ENCODE measurements around the gene CDKN2AIP. TPM values are rescaled to one million over a fixed set of nuclear protein-coding genes. Genes with fewer than 3 reads are reported as not detected.

CDKN2AIP gene
- total and polyA plus RNA-seq, 2 of the 4 experiments (the other 2 are of a cell fraction), result 11.0 to 16.8 TPM

DNA sequence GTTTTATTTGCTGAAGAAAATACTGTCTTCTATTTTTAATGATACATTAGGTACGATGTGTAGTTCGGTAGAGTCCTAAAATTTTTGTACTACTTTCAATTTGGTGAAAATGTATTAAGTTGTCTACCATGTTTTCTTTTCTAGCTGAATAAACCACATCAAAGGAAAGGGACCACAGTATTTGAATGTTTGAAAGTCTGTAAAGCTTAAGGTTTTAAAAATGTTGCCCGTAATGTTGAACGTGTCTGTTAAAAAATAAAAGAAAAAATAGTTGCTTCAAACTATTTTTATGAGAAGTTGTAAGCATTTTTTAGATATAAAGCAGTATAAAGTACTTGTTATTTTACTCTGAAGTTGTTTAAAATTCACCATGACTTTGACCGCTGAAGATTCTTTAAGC, 3.2 kb downstream of the CDKN2AIP start:
- H3K56ac ChIP-seq (ENCODE audit: extremely low read depth, insufficient read depth, low read length), result no peak overlapping the region
- ATAC-seq (ENCODE audit: low read depth) (no peak), DNase-seq (no peak)
- H3K4me3 ChIP-seq (ENCODE audit: insufficient read depth, low read depth, low read length), result no peak overlapping the region
- H2BK15ac ChIP-seq (ENCODE audit: low read depth, low read length), result no peak overlapping the region
- H3K18ac ChIP-seq (ENCODE audit: low read depth, low read length), result no peak overlapping the region
- no peak overlapping the region for H4K5ac ChIP-seq (ENCODE audit: low read depth, low read length)
- no peak overlapping the region for H3K4ac ChIP-seq (ENCODE audit: low read depth, low read length)
- no peaks in the 10 kb centered on the region for H3K9me3 ChIP-seq (ENCODE audit: control insufficient read depth, insufficient read depth, low read length)
- H4K8ac ChIP-seq (ENCODE audit: low read depth in 2 of 2, low read length in 2 of 2), result no peak overlapping the region
- H3K9me1 ChIP-seq (ENCODE audit: insufficient read depth, low read length), result peaks cover 9% of the 10 kb centered on the region; the same call in 1 of the 2 replicates
- dilution Hi-C loops (cut with HindIII; ENCODE audit: low sequenced_read_pairs, unreplicated experiment) (no loop called here), in situ Hi-C loops (cut with MboI; ENCODE audit: low sequenced_read_pairs) (no loop called here), intact Hi-C loops (cut with micrococcal nuclease) (loop anchor here (2.0 kb wide), 1 partner anchor 57 kb away; the partner anchor contains the start of gene ING2)
- no CpG with 5 or more reads among the region's 5 CpGs for WGBS, 2 experiments (ENCODE audit: extremely low coverage in 2 of 2, insufficient read length in 1 of 2)
- H2AK5ac ChIP-seq (ENCODE audit: low read depth, low read length), result no peak overlapping the region
- no peak overlapping the region for H3K23ac ChIP-seq (ENCODE audit: low read depth, low read length)
- no peak overlapping the region for H3K27ac ChIP-seq (ENCODE audit: insufficient read depth, low read length)
- no peaks in the 10 kb centered on the region; the same call in 1 of the 2 replicates for H4K20me1 ChIP-seq (ENCODE audit: insufficient read depth, low read length)
- no peak overlapping the region for H2BK120ac ChIP-seq (ENCODE audit: low read depth, low read length)
- ChIA-PET CTCF (interaction anchor here (0.7 to 1.1 kb wide), 4 partner anchors 40 to 180 kb away, joined by 3 to 5 read pairs (median 4); no protein-coding TSS in a partner anchor), POLR2A (ENCODE audit: unreplicated experiment) (no interaction called here)
- no TSS peak for BruUV-seq (replicated peaks)
- no peak overlapping the region for H2AK9ac ChIP-seq (replicated peaks; ENCODE audit: low read depth, low read length, poor library complexity)
- H4K91ac ChIP-seq (ENCODE audit: insufficient read depth, low read depth, low read length), result no peak overlapping the region
- H2BK5ac ChIP-seq (ENCODE audit: low read depth, low read length, poor library complexity, severe bottlenecking), result no peak overlapping the region
- H3K9ac ChIP-seq (ENCODE audit: low read depth, low read length), result no peak overlapping the region
- no peak overlapping the region for H3K14ac ChIP-seq (replicated peaks; ENCODE audit: low read depth, low read length)
- peaks cover 25 to 29% of the 10 kb centered on the region in 2 experiments for H3K79me1 ChIP-seq (ENCODE audit: low read depth in 1 of 2, low read length in 2 of 2)
- no peaks in the 10 kb centered on the region; the same call in 1 of the 2 replicates for H3K4me1 ChIP-seq (ENCODE audit: control insufficient read depth, insufficient read depth, low read length)
- TF ChIP-seq MAFK (IDR thresholded peaks at IDR 0.05; ENCODE audit: low read depth, low read length) (no peak), SMC3 (IDR thresholded peaks at IDR 0.05; ENCODE audit: low read depth, low read length) (no peak), RAD21 (IDR thresholded peaks at IDR 0.05; ENCODE audit: low read length) (no peak), MAZ (IDR thresholded peaks at IDR 0.05; ENCODE audit: borderline replicate concordance, low read depth, low read length) (no peak), CEBPB (IDR thresholded peaks at IDR 0.05; ENCODE audit: low read depth, low read length) (no peak), CHD1 (IDR thresholded peaks at IDR 0.05; ENCODE audit: low read depth, low read length) (no peak), FOS (IDR thresholded peaks at IDR 0.05; ENCODE audit: low read depth, low read length) (no peak), RCOR1 (IDR thresholded peaks at IDR 0.05; ENCODE audit: insufficient replicate concordance, low read length) (no peak), RFX5 (IDR thresholded peaks at IDR 0.05; ENCODE audit: low read depth, low read length) (no peak), POLR2A (IDR thresholded peaks at IDR 0.05; ENCODE audit: low read depth, low read length) (no peak), NFE2L2 (IDR thresholded peaks at IDR 0.05; ENCODE audit: low read depth, low read length) (no peak), BHLHE40 (IDR thresholded peaks at IDR 0.05; ENCODE audit: low read depth, low read length) (no peak), MXI1 (IDR thresholded peaks at IDR 0.05; ENCODE audit: borderline replicate concordance, low read depth, low read length) (no peak)
- TF ChIP-seq, protein P1, sequence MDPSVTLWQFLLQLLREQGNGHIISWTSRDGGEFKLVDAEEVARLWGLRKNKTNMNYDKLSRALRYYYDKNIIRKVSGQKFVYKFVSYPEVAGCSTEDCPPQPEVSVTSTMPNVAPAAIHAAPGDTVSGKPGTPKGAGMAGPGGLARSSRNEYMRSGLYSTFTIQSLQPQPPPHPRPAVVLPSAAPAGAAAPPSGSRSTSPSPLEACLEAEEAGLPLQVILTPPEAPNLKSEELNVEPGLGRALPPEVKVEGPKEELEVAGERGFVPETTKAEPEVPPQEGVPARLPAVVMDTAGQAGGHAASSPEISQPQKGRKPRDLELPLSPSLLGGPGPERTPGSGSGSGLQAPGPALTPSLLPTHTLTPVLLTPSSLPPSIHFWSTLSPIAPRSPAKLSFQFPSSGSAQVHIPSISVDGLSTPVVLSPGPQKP (IDR thresholded peaks at IDR 0.05; ENCODE audit: borderline replicate concordance, low read depth, low read length), result no peak
- TF ChIP-seq, protein P2, sequence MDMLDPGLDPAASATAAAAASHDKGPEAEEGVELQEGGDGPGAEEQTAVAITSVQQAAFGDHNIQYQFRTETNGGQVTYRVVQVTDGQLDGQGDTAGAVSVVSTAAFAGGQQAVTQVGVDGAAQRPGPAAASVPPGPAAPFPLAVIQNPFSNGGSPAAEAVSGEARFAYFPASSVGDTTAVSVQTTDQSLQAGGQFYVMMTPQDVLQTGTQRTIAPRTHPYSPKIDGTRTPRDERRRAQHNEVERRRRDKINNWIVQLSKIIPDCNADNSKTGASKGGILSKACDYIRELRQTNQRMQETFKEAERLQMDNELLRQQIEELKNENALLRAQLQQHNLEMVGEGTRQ (IDR thresholded peaks at IDR 0.05; ENCODE audit: low read depth, low read length), result no peak
- TF ChIP-seq, protein P3, sequence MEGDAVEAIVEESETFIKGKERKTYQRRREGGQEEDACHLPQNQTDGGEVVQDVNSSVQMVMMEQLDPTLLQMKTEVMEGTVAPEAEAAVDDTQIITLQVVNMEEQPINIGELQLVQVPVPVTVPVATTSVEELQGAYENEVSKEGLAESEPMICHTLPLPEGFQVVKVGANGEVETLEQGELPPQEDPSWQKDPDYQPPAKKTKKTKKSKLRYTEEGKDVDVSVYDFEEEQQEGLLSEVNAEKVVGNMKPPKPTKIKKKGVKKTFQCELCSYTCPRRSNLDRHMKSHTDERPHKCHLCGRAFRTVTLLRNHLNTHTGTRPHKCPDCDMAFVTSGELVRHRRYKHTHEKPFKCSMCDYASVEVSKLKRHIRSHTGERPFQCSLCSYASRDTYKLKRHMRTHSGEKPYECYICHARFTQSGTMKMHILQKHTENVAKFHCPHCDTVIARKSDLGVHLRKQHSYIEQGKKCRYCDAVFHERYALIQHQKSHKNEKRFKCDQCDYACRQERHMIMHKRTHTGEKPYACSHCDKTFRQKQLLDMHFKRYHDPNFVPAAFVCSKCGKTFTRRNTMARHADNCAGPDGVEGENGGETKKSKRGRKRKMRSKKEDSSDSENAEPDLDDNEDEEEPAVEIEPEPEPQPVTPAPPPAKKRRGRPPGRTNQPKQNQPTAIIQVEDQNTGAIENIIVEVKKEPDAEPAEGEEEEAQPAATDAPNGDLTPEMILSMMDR (conservative IDR thresholded peaks at IDR 0.05; ENCODE audit: low read depth, low read length), result no peak
- no peak overlapping the region for H2BK20ac ChIP-seq (ENCODE audit: low read depth, low read length)
- H3K4me2 ChIP-seq (ENCODE audit: low read depth, low read length), result no peak overlapping the region
- no peak overlapping the region for H2AFZ ChIP-seq (replicated peaks; ENCODE audit: low read length, poor library complexity)
- H3K36me3 ChIP-seq (ENCODE audit: control insufficient read depth, insufficient read depth, low read length), result peaks cover 20% of the 10 kb centered on the region
- H3K27me3 ChIP-seq (ENCODE audit: control insufficient read depth, insufficient read depth, low read length), result no peaks in the 10 kb centered on the region

Measured in IMR-90 (cell line).